ACC112 (cell line): ENCODE measurements around the gene PAFAH1B1.
"Not testable (repeated sequence)": the region's sequence is repeated elsewhere in the genome, so short reads cannot be mapped to it uniquely, and the experiment has no call there.

Experiments
- H2AFZ ChIP-seq: fragments of 200-600 bp; sonication (generic); one replicate; pipeline ENCODE4 v1.6.0; 2017; ENCODE audit warnings: antibody characterized with exemption, low read length; ENCODE audit not compliant: unreplicated experiment
- H3K27ac ChIP-seq: fragments of 200-600 bp; sonication (generic); 2 replicates; pipeline ENCODE4 v1.5.1; 2014; ENCODE audit warnings: low read depth, mild to moderate bottlenecking, antibody characterized with exemption, low read length, moderate library complexity
- H3K27me3 ChIP-seq: fragments of 200-600 bp; sonication (generic); 2 replicates; pipeline ENCODE4 v1.6.1; 2014; ENCODE audit warnings: mild to moderate bottlenecking, antibody characterized with exemption, low read length, moderate library complexity, mixed read lengths; ENCODE audit not compliant: insufficient read depth
- H3K36me3 ChIP-seq: fragments of 200-600 bp; sonication (generic); 2 replicates; pipeline ENCODE4 v1.6.1; 2016; ENCODE audit warnings: mild to moderate bottlenecking, antibody characterized with exemption, low read length, moderate library complexity, mixed read lengths; ENCODE audit not compliant: insufficient read depth
- H3K4me1 ChIP-seq: fragments of 200-600 bp; sonication (generic); one replicate; pipeline ENCODE4 v1.6.1; 2016; ENCODE audit warnings: low read length, mixed read lengths; ENCODE audit not compliant: insufficient read depth, unreplicated experiment, control insufficient read depth
- H3K4me3 ChIP-seq: fragments of 200-600 bp; sonication (generic); 2 replicates; pipeline ENCODE4 v1.5.1; 2014; ENCODE audit warnings: mild to moderate bottlenecking, low read depth, low read length
- H3K79me2 ChIP-seq: fragments of 200-600 bp; sonication (generic); one replicate; pipeline ENCODE4 v1.6.0; 2016; ENCODE audit warnings: low read length; ENCODE audit not compliant: control insufficient read depth, unreplicated experiment, insufficient read depth

PAFAH1B1 gene

DNA sequence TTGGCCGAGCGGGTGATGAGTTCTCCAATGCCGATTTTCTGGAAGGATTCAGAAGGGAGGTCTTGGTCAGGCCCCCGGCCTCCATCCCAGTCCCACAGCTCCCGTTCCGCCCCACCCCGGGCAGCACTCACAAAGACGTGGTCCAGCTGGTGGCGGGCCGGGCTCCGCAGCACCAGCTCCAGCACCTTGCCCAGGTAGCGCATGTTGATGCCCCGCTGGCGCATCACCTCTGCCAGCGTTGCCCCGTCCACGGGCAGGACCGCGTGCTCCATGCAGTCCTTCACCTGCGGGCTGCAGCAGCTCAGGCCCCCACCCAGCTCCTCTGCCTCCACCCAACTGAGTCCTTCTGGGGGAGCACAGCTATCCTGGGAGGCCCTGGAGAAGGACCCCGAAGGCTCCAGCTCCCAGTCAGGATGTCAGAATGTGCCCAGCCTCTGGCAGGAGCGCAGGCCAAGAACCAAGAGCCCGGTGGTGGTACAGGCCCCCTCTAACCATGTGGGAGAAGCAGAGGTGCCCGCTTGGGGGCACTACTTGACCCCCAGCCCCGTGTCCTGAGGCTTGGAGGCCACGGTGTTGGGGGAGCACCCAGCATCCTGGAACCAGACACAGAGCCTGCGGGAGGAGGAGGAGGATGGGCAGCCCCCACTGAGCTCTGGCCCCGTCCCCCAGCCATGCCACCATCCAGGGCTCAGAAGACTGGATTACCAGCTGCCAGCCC lies 101.9 kb downstream of the PAFAH1B1 start:
- no peaks in the 10 kb centered on the region for H3K4me1 ChIP-seq
- no peaks in the 10 kb centered on the region for H3K79me2 ChIP-seq
- no peak overlapping the region for H3K27ac ChIP-seq
- H2AFZ ChIP-seq: no peak overlapping the region
- H3K4me3 ChIP-seq: no peak overlapping the region
- no peaks in the 10 kb centered on the region for H3K27me3 ChIP-seq
- peaks cover 19% of the 10 kb centered on the region; the same call in 1 of the 2 replicates for H3K36me3 ChIP-seq

DNA sequence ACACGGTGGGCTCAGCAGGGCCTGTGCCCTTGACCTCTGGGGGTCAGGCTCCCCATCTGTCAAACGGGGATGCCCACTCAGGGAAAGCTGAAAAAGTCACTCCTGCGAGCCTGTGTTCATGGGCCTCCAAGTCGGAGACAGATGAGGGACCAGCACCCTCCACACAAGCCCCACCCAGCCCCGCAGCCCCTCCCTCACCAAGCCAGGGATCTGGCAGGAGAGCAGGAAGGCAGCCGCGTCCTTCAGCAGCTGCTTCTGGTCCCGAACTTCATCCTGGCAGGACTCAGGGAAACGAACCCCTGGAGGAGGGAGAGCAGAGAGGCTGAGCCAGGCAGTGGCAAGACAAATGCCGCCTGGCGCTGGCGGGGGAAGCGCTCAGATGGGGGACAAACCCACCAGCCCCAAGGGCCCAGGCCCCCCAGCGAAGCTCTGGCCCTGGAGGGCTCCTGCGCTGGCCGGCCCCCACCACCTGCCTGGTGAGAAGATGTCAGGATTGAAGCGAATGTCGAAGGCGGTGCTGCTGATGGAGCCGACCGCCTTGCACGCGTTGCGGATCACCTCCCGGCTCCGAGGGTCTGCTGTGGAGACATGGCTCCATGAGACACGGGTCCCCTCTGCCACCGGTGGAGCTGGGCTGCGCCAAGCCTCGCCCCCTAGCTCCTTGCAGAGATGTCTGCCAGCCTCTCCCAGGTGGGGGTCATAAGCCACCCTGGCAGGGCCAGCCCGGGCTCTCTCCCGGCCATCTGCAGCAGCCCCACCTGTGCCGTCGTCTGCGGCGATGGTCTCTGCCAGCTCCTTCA lies 102.7 kb downstream of the PAFAH1B1 start:
- Histone ChIP-seq H3K27ac (no peak overlapping the region), H3K36me3 (peaks cover 19% of the 10 kb centered on the region; the same call in 1 of the 2 replicates), H3K79me2 (no peaks in the 10 kb centered on the region), H2AFZ (no peak overlapping the region), H3K4me1 (no peaks in the 10 kb centered on the region), H3K27me3 (no peaks in the 10 kb centered on the region), H3K4me3 (no peak overlapping the region)

DNA sequence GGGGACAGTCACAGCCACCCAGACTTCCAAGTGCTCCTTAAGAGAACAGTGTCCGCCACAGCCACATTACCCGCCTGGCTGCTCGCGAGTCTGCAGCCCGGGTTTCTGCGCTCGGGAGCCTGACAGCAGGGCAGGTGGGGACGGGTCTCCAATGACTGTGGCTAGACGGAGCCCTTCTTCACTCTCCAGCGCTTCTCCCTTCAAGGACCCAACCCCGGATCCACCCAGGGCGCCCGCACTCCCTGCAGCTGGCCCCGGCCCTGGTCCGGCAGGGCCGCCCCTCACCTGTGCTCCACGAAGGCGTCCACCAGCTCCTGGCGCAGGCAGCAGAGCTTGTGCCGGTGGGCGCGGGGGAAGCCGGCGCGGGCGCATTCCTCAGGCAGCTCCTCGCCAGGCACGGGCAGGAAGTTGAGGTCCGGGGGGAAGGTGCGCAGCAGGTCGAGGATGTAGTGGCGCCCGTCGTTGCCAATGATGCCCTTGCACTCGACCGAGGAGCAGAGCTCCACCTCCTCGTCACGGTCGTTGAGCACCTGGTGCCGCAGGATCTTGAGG lies 104.2 kb downstream of the PAFAH1B1 start:
- Histone ChIP-seq H3K4me3 (no peak overlapping the region), H2AFZ (no peak overlapping the region), H3K4me1 (no peaks in the 10 kb centered on the region), H3K27me3 (no peaks in the 10 kb centered on the region), H3K27ac (no peak overlapping the region), H3K79me2 (no peaks in the 10 kb centered on the region), H3K36me3 (peaks cover 15% of the 10 kb centered on the region; the same call in 1 of the 2 replicates)

DNA sequence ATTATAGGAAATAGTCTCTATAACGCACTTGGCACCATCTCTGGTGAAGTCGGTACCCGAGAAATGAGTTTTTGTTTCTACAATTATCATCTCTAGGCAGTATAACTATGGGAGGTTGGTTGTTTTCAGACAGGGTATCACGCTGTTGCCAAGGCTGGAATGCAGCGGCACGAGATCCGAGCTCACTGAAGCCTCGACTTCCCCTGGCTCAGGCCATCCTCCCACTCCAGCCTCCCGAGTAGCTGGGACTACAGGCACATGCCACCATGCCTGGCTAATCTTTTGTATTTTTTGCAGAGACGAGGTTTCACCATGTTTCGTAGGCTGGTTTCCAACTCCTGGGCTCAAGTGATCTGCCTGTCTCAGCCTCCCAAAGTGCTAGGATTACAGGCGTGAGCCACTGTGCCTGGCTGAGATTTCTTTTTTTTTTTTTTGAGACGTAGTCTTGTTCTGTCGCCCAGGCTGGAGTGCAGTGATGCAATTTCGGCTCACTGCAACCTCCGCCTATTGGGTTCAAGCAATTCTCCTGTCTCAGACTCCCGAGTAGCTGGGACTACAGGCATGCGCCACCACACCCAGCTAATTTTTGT lies 105.9 kb downstream of the PAFAH1B1 start:
- peaks cover 19% of the 10 kb centered on the region; the same call in 1 of the 2 replicates for H3K36me3 ChIP-seq

DNA sequence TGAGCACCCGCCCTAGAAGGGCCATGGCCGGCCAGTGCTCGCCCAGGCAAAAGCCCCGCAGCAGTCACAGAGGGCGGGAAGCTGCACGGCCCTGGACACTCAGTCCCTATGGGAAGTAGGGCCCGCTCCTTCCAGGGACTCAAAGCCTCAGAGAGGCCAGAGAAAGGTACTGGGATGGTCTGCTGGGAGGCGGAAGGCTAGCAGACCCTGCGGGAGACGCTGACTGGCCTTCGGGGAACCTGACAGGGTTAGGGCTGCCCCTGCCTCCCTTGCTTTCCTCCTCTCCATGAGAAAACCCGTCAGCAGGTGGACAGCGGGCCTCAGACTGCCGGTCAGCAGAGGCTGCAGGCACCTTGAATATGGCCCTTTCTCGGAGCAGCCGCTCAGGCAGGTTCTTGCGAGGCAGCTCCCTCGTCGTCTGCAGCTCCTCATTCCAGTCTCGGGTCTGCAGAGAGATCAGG lies 106.6 kb downstream of the PAFAH1B1 start:
- no peak overlapping the region for H2AFZ ChIP-seq
- H3K4me1 ChIP-seq: no peaks in the 10 kb centered on the region
- no peak overlapping the region for H3K27ac ChIP-seq
- H3K27me3 ChIP-seq: no peaks in the 10 kb centered on the region
- peaks cover 19% of the 10 kb centered on the region; the same call in 1 of the 2 replicates for H3K36me3 ChIP-seq
- H3K79me2 ChIP-seq: peaks cover 9% of the 10 kb centered on the region
- no peak overlapping the region for H3K4me3 ChIP-seq

More for the DNA sequence above, 105.9 kb downstream of the PAFAH1B1 start:
- not testable (repeated sequence) for H3K27me3 ChIP-seq, H3K79me2 ChIP-seq, H3K4me1 ChIP-seq, H3K27ac ChIP-seq, H3K4me3 ChIP-seq, H2AFZ ChIP-seq

DNA sequence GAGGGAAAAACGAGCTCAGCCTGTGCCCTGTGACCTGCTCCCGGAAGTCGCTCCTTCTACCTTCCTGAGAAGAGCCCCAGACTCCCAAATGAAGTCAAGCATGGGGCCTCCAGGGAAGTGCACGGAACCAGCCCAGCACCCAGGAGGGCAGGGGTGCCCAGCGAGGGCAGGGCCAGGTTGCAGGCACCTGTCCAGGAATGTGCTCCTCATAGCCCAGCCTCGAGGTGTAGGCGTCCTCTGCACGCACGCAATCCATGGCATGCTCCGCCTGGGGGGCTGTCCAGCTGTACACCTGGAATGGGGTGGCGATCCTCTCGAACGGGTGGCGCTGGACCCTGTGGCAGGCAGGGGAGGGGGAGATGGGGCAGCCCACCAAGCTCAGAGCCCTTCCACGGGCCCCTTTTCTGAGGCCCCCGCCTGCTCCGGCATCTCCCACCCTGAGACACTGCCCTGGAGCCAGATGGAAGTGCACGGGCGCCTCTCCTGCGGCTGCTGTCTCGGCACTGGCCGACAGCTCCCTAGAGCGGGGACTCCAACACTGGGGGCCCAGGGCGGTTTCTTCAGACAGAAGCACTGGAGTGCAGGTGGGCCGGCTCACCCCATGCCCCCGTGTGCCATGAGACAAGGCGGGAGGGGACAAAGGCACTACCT lies 107.2 kb downstream of the PAFAH1B1 start:
- H3K27me3 ChIP-seq: no peaks in the 10 kb centered on the region
- no peak overlapping the region for H2AFZ ChIP-seq
- no peak overlapping the region for H3K27ac ChIP-seq
- H3K4me3 ChIP-seq: no peak overlapping the region
- H3K79me2 ChIP-seq: peaks cover 14% of the 10 kb centered on the region
- peaks cover 19% of the 10 kb centered on the region; the same call in 1 of the 2 replicates for H3K36me3 ChIP-seq
- H3K4me1 ChIP-seq: peaks cover 3% of the 10 kb centered on the region

DNA sequence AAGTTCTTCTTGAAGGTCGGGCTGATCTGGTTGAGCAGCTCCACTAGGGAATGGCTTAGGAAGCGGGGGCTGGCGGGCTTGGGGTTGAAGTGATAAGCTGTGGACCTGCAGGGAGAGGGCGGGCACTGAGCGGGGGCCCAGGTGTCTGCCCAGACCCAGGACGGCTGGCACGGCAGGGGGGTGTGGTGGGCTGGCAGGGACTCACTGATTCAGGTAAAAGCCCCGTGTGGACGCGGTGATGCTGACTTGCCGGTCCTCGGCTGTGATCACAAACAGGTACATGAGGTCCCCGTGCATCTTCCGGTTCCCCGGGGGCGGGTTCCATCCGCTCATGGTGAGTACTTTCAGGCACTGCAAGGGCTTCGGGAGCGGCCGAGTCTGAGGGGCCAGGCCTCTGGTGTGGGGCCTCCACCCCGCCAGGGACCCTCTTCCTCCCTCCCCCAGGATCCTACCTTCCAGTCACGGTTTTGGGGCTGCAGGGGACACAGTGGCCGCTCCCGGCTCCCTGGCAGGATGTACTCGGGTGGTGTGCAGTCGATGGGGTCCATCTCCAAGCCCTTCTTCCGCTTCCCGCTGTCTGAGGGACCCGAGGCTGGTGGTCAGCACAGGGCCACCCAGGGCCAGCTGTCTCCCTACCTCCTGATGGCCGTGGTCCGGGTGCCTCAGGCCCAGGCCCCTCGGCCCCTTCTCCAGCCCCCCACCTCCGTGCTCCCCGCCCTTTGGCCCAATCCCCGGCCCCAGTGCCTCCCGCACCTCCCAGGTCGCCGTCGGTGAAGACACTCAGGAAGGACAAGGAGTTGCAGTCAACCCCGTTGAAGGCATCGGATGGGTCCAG lies 107.9 kb downstream of the PAFAH1B1 start:
- no peak overlapping the region for H2AFZ ChIP-seq
- H3K79me2 ChIP-seq: peaks cover 22% of the 10 kb centered on the region
- no peak overlapping the region for H3K4me3 ChIP-seq
- no peak overlapping the region for H3K27ac ChIP-seq
- peaks cover 8% of the 10 kb centered on the region for H3K4me1 ChIP-seq
- peaks cover 19% of the 10 kb centered on the region; the same call in 1 of the 2 replicates for H3K36me3 ChIP-seq
- H3K27me3 ChIP-seq: no peaks in the 10 kb centered on the region

DNA sequence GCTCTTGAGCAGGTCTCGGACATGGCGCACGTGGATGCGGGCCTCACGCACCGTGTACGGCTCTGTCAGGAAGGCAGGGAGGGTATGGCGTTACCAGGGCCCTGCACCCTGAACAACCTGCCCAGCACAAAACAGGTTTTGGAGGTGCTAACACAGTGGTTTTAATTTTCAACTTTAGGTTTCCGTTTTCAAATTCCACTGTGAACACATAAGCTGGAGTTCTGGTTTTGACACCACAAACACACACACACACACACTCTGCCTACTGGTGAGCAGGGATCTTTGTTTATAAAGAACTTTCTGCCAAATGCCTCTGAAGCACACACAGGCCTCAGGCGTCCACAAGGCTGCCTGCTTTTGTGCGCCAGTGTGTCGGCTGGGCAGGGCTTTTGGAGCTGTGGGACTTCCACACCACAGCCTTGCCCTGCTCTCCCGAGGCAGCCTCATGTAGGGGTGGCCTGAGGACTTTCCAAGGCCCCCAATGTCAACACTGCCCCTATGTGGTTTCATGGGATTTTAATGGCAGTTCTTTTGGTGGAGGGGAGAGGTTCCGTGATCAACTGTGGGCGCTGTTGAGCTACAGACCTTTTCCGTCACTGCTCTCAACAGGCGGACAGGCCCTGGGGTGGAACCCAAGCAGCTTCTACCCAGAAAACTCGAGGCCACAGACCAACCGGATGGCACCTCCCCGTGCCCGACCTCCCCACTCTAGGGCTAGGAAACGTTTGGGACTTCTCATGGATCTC lies 108.7 kb downstream of the PAFAH1B1 start:
- Histone ChIP-seq H3K27ac (no peak overlapping the region), H3K79me2 (peaks cover 30% of the 10 kb centered on the region), H3K4me3 (no peak overlapping the region), H3K4me1 (peaks cover 8% of the 10 kb centered on the region), H3K36me3 (peaks cover 19% of the 10 kb centered on the region; the same call in 1 of the 2 replicates), H2AFZ (no peak overlapping the region), H3K27me3 (no peaks in the 10 kb centered on the region)

DNA sequence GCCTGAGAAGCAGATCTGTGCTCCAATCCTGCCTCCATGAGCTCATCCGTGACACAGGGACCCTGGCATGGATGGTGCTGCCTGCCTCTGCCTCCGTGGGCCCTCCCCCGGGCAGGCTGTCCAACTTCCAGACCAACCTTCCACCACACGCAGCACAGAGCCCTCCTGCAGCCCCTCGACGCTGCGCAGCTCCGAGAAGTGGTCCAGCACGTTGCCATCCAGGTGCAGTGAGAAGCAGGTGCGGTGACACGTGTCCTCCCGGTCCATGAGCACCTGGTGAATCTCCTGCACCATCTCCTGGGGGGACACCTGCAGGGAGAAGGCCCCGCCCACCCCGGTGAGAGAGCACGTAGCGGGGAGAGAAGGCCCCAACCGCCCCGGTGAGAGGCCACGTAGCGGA lies 109.7 kb downstream of the PAFAH1B1 start:
- Histone ChIP-seq H3K36me3 (peaks cover 12% of the 10 kb centered on the region; the same call in 1 of the 2 replicates), H3K27me3 (no peaks in the 10 kb centered on the region), H3K4me1 (peaks cover 14% of the 10 kb centered on the region), H3K27ac (no peak overlapping the region), H2AFZ (no peak overlapping the region), H3K4me3 (no peak overlapping the region), H3K79me2 (peaks cover 40% of the 10 kb centered on the region)
